ENCODE measurements around the gene LAMC3.

- TF ChIP-seq, protein P1, sequence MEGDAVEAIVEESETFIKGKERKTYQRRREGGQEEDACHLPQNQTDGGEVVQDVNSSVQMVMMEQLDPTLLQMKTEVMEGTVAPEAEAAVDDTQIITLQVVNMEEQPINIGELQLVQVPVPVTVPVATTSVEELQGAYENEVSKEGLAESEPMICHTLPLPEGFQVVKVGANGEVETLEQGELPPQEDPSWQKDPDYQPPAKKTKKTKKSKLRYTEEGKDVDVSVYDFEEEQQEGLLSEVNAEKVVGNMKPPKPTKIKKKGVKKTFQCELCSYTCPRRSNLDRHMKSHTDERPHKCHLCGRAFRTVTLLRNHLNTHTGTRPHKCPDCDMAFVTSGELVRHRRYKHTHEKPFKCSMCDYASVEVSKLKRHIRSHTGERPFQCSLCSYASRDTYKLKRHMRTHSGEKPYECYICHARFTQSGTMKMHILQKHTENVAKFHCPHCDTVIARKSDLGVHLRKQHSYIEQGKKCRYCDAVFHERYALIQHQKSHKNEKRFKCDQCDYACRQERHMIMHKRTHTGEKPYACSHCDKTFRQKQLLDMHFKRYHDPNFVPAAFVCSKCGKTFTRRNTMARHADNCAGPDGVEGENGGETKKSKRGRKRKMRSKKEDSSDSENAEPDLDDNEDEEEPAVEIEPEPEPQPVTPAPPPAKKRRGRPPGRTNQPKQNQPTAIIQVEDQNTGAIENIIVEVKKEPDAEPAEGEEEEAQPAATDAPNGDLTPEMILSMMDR (IDR thresholded peaks at IDR 0.05 in 2 of 3, conservative IDR thresholded peaks at IDR 0.05 in 1 of 3; ENCODE audit: insufficient read depth in 2 of 3, low read depth in 1 of 3, low read length in 3 of 3) = no peak
- TF ChIP-seq HNRNPUL1 (IDR thresholded peaks at IDR 0.05; ENCODE audit: low read length) (no peak), TAF1 (IDR thresholded peaks at IDR 0.05; ENCODE audit: control insufficient read depth, extremely low read depth, insufficient read depth, low read length, severe bottlenecking) (no peak)
Observed at GRCh38 chr9:131142160-131142559, 133.2 kb downstream of the LAMC3 start.

Measured in K562 (cell line).